K562 (cell line): ENCODE results near the gene UBXN4. TPM values are rescaled to one million over a fixed set of nuclear protein-coding genes. Genes with fewer than 3 reads are reported as not detected.

Experiments used
- BMI1 ChIP-seq: fragments of 150-350 bp; IDR thresholded peaks from 2 replicates; pipeline ENCODE4 v1.6.1; 2014; ENCODE audit warnings: low read length
- MEF2A ChIP-seq: IDR thresholded peaks from 2 replicates; pipeline ENCODE4 v1.6.1; 2011; ENCODE audit warnings: low read depth, mild to moderate bottlenecking, low read length, moderate library complexity; ENCODE audit not compliant: control insufficient read depth
- SLC30A9 ChIP-seq: fragments of 250-450 bp; sonication (Bioruptor Pico); IDR thresholded peaks from 2 replicates; pipeline ENCODE4 v1.8.0; 2022; ENCODE audit warnings: mild to moderate bottlenecking, moderate library complexity
- SNIP1 ChIP-seq: fragments of 450-650 bp; IDR thresholded peaks from 2 replicates; pipeline ENCODE4 v1.7.1; 2017; ENCODE audit warnings: low read depth, mild to moderate bottlenecking
- TSC22D4 ChIP-seq: fragments of 450-650 bp; IDR thresholded peaks from 2 replicates; pipeline ENCODE4 v1.6.1; 2016; ENCODE audit warnings: missing genetic modification characterization, missing biosample characterization, control low read depth
- polyA plus RNA-seq, 8 experiments: library from polyadenylated mRNA; depleted of rRNA in 4 of 8; stranded (reverse) in 5 of 8; unstranded in 3 of 8; fragments of >200 nt; fragmentation: Nextera tagmentation in 2 of 8; fragmentation: Illumina TruSeq in 1 of 8; extraction: Ambion mirVana in 2 of 8; extraction: Trizol in 1 of 8; gene quantifications; 2 replicates each; pipeline versions ENCODE4 v1.2.1 to v1.2.3, GENCODE V29; 2011 to 2014; ENCODE audit warnings: inconsistent platforms in 1 of 8, missing spikeins in 1 of 8
- total RNA-seq, 7 experiments: library from RNA; depleted of rRNA in 6 of 7; stranded (reverse); fragments of >200 nt in 6 of 7; fragmentation: Illumina TruSeq in 2 of 7; extraction: Trizol in 2 of 7; gene quantifications; 2 replicates each; pipeline versions ENCODE4 v1.2.1 to v1.2.3, GENCODE V29; 2011 to 2021; ENCODE audit warnings: low replicate concordance in 1 of 7
- TF ChIP-seq, protein P1 (sequence below): fragments of 450-650 bp; IDR thresholded peaks from 2 replicates; pipeline ENCODE4 v1.6.1; 2016; ENCODE audit warnings: low read depth
- TF ChIP-seq, protein P2 (sequence below): fragments of 450-650 bp; IDR thresholded peaks from 2 replicates; pipeline ENCODE4 v1.6.1; 2016; ENCODE audit warnings: mild to moderate bottlenecking
- TF ChIP-seq, protein P3 (sequence below), 2 experiments: fragments of 450-650 bp in 1 of 2; sonication (generic) in 1 of 2; formaldehyde crosslinking; conservative IDR thresholded peaks; 2 replicates each; pipeline versions ENCODE4 v1.4.0 to v1.8.1; 2020 to 2022; ENCODE audit warnings: mild to moderate bottlenecking in 1 of 2, missing genetic modification reagents in 1 of 2
- TF ChIP-seq, protein P4 (sequence below): sonication (generic); formaldehyde crosslinking; IDR thresholded peaks from 2 replicates; pipeline ENCODE4 v1.8.1; 2022; ENCODE audit warnings: missing genetic modification reagents

Gene UBXN4
- total and polyA plus RNA-seq, 9 of the 15 experiments (the other 6 are each of a cell fraction or from before 2014, with no cell fraction given) = 30.4 to 127 (median 55.3) TPM

DNA sequence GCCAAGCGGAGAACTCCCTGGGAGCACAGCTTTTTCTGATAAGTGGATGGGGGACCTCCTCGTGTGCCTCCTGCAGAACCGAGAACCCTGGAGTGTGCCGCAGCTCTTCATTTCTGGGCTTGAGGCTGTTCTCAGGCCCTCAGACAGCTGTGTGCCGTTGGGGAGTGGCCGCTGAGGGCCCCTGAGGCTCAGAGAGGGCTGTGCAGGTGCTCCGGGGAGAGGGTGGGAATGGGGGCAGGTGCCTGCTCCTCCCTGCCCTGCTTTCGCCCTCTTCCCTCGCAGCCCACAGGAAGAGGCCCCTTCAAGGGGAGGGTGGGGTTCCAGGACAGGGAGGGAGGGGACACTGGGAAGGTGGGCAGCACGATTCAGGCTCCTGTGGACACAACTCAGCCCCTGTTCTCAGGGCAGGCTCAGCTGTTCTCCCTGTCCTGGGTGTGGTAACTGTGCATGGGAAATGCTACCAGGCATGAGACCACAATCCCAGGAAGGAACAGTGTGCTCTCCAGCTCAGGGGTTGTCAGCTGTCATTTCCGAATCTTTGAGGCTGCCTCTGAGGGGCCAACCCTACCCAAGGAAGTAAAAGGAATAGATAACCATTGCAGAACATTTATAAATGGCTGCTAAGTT is 84.0 kb downstream of the UBXN4 start (continued):
- TF ChIP-seq, protein P1, sequence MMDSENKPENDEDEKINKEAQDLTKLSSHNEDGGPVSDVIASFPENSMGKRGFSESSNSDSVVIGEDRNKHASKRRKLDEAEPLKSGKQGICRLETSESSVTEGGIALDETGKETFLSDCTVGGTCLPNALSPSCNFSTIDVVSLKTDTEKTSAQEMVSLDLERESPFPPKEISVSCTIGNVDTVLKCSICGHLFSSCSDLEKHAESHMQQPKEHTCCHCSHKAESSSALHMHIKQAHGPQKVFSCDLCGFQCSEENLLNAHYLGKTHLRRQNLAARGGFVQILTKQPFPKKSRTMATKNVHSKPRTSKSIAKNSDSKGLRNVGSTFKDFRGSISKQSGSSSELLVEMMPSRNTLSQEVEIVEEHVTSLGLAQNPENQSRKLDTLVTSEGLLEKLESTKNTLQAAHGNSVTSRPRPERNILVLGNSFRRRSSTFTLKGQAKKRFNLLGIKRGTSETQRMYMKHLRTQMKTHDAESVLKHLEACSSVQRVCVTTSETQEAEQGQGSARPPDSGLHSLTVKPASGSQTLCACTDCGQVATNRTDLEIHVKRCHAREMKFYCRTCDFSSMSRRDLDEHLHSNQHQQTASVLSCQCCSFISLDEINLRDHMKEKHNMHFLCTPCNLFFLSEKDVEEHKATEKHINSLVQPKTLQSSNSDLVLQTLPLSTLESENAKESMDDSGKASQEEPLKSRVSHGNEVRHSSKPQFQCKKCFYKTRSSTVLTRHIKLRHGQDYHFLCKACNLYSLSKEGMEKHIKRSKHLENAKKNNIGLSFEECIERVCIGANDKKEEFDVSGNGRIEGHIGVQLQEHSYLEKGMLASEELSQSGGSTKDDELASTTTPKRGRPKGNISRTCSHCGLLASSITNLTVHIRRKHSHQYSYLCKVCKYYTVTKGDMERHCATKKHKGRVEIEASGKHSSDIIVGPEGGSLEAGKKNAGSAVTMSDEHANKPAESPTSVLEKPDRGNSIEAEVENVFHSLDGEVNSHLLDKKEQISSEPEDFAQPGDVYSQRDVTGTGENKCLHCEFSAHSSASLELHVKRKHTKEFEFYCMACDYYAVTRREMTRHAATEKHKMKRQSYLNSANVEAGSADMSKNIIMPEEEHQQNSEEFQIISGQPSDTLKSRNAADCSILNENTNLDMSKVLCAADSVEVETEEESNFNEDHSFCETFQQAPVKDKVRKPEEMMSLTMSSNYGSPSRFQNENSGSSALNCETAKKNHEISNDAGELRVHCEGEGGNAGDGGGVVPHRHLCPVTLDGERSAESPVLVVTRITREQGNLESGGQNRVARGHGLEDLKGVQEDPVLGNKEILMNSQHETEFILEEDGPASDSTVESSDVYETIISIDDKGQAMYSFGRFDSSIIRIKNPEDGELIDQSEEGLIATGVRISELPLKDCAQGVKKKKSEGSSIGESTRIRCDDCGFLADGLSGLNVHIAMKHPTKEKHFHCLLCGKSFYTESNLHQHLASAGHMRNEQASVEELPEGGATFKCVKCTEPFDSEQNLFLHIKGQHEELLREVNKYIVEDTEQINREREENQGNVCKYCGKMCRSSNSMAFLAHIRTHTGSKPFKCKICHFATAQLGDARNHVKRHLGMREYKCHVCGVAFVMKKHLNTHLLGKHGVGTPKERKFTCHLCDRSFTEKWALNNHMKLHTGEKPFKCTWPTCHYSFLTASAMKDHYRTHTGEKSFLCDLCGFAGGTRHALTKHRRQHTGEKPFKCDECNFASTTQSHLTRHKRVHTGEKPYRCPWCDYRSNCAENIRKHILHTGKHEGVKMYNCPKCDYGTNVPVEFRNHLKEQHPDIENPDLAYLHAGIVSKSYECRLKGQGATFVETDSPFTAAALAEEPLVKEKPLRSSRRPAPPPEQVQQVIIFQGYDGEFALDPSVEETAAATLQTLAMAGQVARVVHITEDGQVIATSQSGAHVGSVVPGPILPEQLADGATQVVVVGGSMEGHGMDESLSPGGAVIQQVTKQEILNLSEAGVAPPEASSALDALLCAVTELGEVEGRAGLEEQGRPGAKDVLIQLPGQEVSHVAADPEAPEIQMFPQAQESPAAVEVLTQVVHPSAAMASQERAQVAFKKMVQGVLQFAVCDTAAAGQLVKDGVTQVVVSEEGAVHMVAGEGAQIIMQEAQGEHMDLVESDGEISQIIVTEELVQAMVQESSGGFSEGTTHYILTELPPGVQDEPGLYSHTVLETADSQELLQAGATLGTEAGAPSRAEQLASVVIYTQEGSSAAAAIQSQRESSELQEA = no peak
- TF ChIP-seq TSC22D4 (no peak), BMI1 (no peak), SLC30A9 (CRISPR knock-in tag) (no peak), MEF2A (no peak), SNIP1 (no peak)
- TF ChIP-seq, protein P2, sequence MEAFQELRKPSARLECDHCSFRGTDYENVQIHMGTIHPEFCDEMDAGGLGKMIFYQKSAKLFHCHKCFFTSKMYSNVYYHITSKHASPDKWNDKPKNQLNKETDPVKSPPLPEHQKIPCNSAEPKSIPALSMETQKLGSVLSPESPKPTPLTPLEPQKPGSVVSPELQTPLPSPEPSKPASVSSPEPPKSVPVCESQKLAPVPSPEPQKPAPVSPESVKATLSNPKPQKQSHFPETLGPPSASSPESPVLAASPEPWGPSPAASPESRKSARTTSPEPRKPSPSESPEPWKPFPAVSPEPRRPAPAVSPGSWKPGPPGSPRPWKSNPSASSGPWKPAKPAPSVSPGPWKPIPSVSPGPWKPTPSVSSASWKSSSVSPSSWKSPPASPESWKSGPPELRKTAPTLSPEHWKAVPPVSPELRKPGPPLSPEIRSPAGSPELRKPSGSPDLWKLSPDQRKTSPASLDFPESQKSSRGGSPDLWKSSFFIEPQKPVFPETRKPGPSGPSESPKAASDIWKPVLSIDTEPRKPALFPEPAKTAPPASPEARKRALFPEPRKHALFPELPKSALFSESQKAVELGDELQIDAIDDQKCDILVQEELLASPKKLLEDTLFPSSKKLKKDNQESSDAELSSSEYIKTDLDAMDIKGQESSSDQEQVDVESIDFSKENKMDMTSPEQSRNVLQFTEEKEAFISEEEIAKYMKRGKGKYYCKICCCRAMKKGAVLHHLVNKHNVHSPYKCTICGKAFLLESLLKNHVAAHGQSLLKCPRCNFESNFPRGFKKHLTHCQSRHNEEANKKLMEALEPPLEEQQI = no peak
- TF ChIP-seq, protein P3, sequence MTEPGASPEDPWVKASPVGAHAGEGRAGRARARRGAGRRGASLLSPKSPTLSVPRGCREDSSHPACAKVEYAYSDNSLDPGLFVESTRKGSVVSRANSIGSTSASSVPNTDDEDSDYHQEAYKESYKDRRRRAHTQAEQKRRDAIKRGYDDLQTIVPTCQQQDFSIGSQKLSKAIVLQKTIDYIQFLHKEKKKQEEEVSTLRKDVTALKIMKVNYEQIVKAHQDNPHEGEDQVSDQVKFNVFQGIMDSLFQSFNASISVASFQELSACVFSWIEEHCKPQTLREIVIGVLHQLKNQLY (CRISPR knock-in tag; conservative IDR thresholded peaks at IDR 0.05) = no peak
- TF ChIP-seq, protein P4, sequence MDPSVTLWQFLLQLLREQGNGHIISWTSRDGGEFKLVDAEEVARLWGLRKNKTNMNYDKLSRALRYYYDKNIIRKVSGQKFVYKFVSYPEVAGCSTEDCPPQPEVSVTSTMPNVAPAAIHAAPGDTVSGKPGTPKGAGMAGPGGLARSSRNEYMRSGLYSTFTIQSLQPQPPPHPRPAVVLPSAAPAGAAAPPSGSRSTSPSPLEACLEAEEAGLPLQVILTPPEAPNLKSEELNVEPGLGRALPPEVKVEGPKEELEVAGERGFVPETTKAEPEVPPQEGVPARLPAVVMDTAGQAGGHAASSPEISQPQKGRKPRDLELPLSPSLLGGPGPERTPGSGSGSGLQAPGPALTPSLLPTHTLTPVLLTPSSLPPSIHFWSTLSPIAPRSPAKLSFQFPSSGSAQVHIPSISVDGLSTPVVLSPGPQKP (CRISPR knock-in tag) = no peak
